Heart left ventricle (tissue), 16 donors: ENCODE data around the gene STX1B. TPM values are rescaled to one million over a fixed set of nuclear protein-coding genes. Genes with fewer than 3 reads are reported as not detected.

Experiments used
- ATAC-seq, 4 donors: fragments of 200-7000 bp; cut with Tn5 transposase; one replicate each; pipeline ENCODE4 v1.9.1; 2020 to 2022; ENCODE audit warnings: moderate library complexity in 4 of 4, mild to moderate bottlenecking in 3 of 4, moderate number of reproducible peaks in 1 of 4
- DNase-seq, 5 donors: peaks; one replicate each; pipeline ENCODE4 v3.0.0-alpha.2; 2020
- H3K27ac ChIP-seq, 12 donors: fragments of 200-600 bp; sonication (generic) in 4 of 12; one replicate each; pipeline versions ENCODE4 v1.5.0 to v1.8.0; 2016 to 2022; ENCODE audit warnings: mild to moderate bottlenecking in 2 of 12
- H3K27me3 ChIP-seq, 9 donors: fragments of 200-600 bp; sonication (generic) in 2 of 9; one replicate each; pipeline versions ENCODE4 v1.5.1 to v1.8.0; 2016 to 2022; ENCODE audit warnings: mild to moderate bottlenecking in 3 of 9
- H3K36me3 ChIP-seq, 9 donors: fragments of 200-600 bp; sonication (generic) in 2 of 9; one replicate each; pipeline versions ENCODE4 v1.5.0 to v1.8.0; 2018 to 2022; ENCODE audit warnings: mild to moderate bottlenecking in 2 of 9
- H3K4me1 ChIP-seq, 12 donors: fragments of 200-600 bp; sonication (generic) in 4 of 12; one replicate each; pipeline versions ENCODE4 v1.5.0 to v1.8.0; 2016 to 2022; ENCODE audit warnings: mild to moderate bottlenecking in 3 of 12
- H3K4me3 ChIP-seq, 12 donors: fragments of 200-600 bp; sonication (generic) in 4 of 12; one replicate each; pipeline versions ENCODE4 v1.5.0 to v1.8.0; 2017 to 2022; ENCODE audit warnings: mild to moderate bottlenecking in 9 of 12, moderate library complexity in 4 of 12
- H3K9me3 ChIP-seq, 12 donors: fragments of 200-600 bp; sonication (generic) in 4 of 12; one replicate each; pipeline versions ENCODE4 v1.5.0 to v1.8.0; 2016 to 2022; ENCODE audit warnings: mild to moderate bottlenecking in 1 of 12
- CTCF ChIP-seq, 12 donors: fragments of 200-600 bp; sonication (generic) in 4 of 12; IDR thresholded peaks; one replicate each; pipeline versions ENCODE4 v1.5.0 to v1.8.0; 2018 to 2022; ENCODE audit warnings: antibody characterized with exemption in 12 of 12, mild to moderate bottlenecking in 5 of 12
- POLR2A ChIP-seq, 2 donors: fragments of 450-650 bp; IDR thresholded peaks; one replicate each; pipeline ENCODE4 v1.6.1; 2017; ENCODE audit warnings: antibody characterized with exemption in 2 of 2, mild to moderate bottlenecking in 2 of 2, moderate library complexity in 2 of 2
- WGBS, 4 donors: extraction: QIAGEN DNeasy Blood & Tissue Kit in 2 of 4; methylation state at CpG; one replicate each; pipeline versions ENCODE4 v1.1.5 to v1.1.7; 2013 to 2018; 5-methylcytosine and 5-hydroxymethylcytosine counted together
- intact Hi-C, 10 donors: fragments of 100-400 bp; cut with DNase I; formaldehyde crosslinking; loops; one replicate each; pipeline versions ENCODE4 v1.11.1 to v1.14.2; 2022
- polyA plus RNA-seq, 2 donors: library from polyadenylated mRNA; stranded (reverse); fragments of 200-250 nt; gene quantifications; one replicate each; pipeline ENCODE4 v1.2.3, GENCODE V29; 2013
- total RNA-seq, 9 donors: library from RNA; depleted of rRNA in 2 of 9; stranded (reverse); fragments of >200 nt in 2 of 9; fragmentation: NEBNext Ultra II Directional in 3 of 9; extraction: Animal tissue kit (Norgen Biotek cat#: 25700) in 3 of 9; gene quantifications; one replicate each; pipeline versions ENCODE4 v1.1.0 to v1.2.4, GENCODE V29; 2016 to 2023
- donor health status: ischemic (EF 13 %, LVEDD 7.1; RV severe dilation, severe dysfunction).
- donor health status: healthy with polysubstance abuse.
- donor health status: DM: no; HTN: yes; CAD: no.
- donor health status: DM: no; HTN: no; CAD: no.
- donor health status: ischemic (EF 25% LVEDD 6.9; RV normal size, moderate dysfunction).
- donor health status: ischemic (EF 25% LVEDD 5.7; RV mildly dilated, moderate dysfunction).
- donor health status: healthy.
- donor health status: DM: yes; HTN: yes; CAD: no.
- donor health status: ischemic (EF 35%, LVEDD 5.7; RV mildly dilated, moderate dysfunction).
- donor health status: nonischemic (EF 11% LVEDD 7.7; RV severe dilation, severe dysfunction).
- donor health status: DM: yes; HTN: yes; CAD: no.
- donor health status: PGD.
- donor health status: ischemic (EF 29% LVEDD 5.4; RV normal size, mild dysfunction).
- donor health status: nonischemic (EF 23%, LVEDD 6.1; RV moderate dilation, normal function).

The STX1B gene
- total and polyA plus RNA-seq, 11 donors: 0.20 to 2.1 (median 0.82) TPM

- peak overlapping the region; percentile 34 to 65 (median 59) for H3K4me3 ChIP-seq
- WGBS, 4 donors: 20 to 29% (median 23%) methylated on average over 16 to 23 of the region's 23 CpGs
- no peak for TF ChIP-seq CTCF (IDR thresholded peaks at IDR 0.05)
- no peak for TF ChIP-seq POLR2A (IDR thresholded peaks at IDR 0.05)
- intact Hi-C loops: loop anchor here in 3 of 10 donors (2.0 to 10.0 kb wide), 4 partner anchors 36 to 146 kb away; partner anchors contain the start of gene STX4 (in 3 of the 3)
- no peaks in the 10 kb centered on the region for H3K9me3 ChIP-seq
- H3K4me1 ChIP-seq: peaks cover 0 to 26% (median 14%) of the 10 kb centered on the region in 12 donors
- H3K27ac ChIP-seq: peak overlapping the region in 11 of 12 donors; percentile 12 to 86 (median 69)
- peak in 1 of 5 donors; percentile 54 for DNase-seq
- no peaks in the 10 kb centered on the region for H3K27me3 ChIP-seq
- ATAC-seq: peak; percentile 2 to 68 (median 25)
- H3K36me3 ChIP-seq: no peaks in the 10 kb centered on the region
Observed at GRCh38 chr16:30996324-30996984, 14.0 kb downstream of the STX1B start.

GRCh38 chr16:30995927-30996323, 14.5 kb downstream of the STX1B start:
- no peak for TF ChIP-seq POLR2A (IDR thresholded peaks at IDR 0.05)
- TF ChIP-seq CTCF (IDR thresholded peaks at IDR 0.05): no peak
- ATAC-seq: no peak

GRCh38 chr16:30992931-30993816, 17.3 kb downstream of the STX1B start:
- Histone ChIP-seq H3K4me3 (no peak overlapping the region), H3K27me3 (no peaks in the 10 kb centered on the region), H3K36me3 (peaks cover 0 to 4% (median 0%) of the 10 kb centered on the region in 9 donors), H3K27ac (no peak overlapping the region), H3K9me3 (no peaks in the 10 kb centered on the region), H3K4me1 (peaks cover 0 to 17% (median 12%) of the 10 kb centered on the region in 12 donors)
- TF ChIP-seq CTCF (IDR thresholded peaks at IDR 0.05): no peak
- no peak for TF ChIP-seq POLR2A (IDR thresholded peaks at IDR 0.05)
- DNase-seq: no peak
- WGBS, 4 donors: 71 to 76% (median 75%) methylated on average over 29 of the region's 29 CpGs
- intact Hi-C loops: loop anchor here in 2 of 10 donors (5.0 to 10.0 kb wide), 2 partner anchors 39 to 72 kb away; partner anchors contain the start of gene STX4 (in 1 of the 2)
- ATAC-seq: no peak

More at GRCh38 chr16:30995927-30996323, 14.5 kb downstream of the STX1B start:
- Histone ChIP-seq H3K9me3 (no peaks in the 10 kb centered on the region), H3K36me3 (no peaks in the 10 kb centered on the region), H3K27ac (peak overlapping the region in 7 of 12 donors; percentile 51 to 86 (median 79)), H3K4me1 (peaks cover 0 to 26% (median 14%) of the 10 kb centered on the region in 12 donors), H3K4me3 (peak overlapping the region in 3 of 12 donors; percentile 63 to 65 (median 64)), H3K27me3 (no peaks in the 10 kb centered on the region)
- intact Hi-C loops: loop anchor here in 3 of 10 donors (2.0 to 10.0 kb wide), 4 partner anchors 36 to 147 kb away; partner anchors contain the start of gene STX4 (in 3 of the 3)
- 83 to 88% (median 86%) methylated on average over 11 of the region's 11 CpGs for WGBS, 4 donors
- DNase-seq: no peak
